ENCODE results near the gene TCF20.

Gene TCF20

DNA sequence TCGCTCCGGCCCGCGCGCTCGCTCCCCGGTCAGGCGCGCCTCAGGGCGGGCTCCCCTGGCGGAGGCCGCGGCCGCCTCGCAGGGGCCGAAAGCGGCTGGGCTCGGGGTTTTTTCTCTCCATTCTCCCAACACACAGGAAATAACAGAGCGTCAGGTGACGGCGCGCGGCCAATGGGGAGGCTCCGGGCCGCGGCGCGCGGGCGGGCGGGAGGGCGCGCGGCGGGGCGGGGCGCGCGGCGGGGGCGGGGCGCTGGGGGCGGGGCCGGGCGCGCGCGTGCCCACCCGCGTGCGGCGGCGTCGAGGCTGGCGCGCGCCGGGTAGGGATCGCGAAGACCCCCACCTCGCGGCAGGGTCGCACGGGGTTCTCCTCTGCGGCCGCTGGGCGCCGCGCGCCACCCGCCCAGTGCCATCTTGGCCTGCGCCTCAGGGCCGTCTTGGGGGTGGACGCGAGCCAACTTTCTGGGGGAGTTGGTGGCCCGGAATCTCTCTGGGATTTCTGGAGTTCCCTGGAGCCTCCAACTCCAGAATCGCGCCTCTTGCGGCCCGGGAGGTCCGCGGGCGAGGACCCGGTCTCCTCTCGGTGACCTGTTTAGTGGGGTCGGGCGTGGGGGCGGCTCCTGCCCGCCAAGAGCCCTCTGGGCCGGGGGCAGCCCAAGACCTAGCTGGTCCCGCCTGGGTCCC is at the start of gene TCF20:
TSS of gene TCF20 (minus strand) at position 144 of the 681 bp plus-strand sequence. CDS start 55,348 bp downstream, outside the sequence.
- peak; percentile 76 to 81 for DNase-seq

DNA sequence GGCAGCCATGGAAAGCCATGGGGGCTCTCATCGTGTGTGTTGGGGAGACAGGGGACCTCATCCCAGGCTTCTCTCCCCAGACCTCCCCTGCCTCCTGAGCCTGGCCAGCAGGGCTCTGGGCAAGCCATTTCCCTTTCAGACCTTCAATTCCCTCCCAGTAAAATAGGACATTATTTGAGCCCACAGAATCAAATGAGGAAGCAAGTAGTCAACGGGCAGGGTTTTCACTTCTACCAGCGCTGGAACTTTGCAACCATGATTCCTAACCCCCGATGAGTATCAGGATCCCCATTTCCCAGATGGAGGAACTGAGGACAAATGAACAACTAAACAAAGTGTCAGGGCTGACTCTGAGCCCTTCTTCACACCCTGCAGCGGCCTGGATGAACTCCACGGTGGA is 48.9 kb upstream of the TCF20 start:
- DNase-seq = no peak

DNA sequence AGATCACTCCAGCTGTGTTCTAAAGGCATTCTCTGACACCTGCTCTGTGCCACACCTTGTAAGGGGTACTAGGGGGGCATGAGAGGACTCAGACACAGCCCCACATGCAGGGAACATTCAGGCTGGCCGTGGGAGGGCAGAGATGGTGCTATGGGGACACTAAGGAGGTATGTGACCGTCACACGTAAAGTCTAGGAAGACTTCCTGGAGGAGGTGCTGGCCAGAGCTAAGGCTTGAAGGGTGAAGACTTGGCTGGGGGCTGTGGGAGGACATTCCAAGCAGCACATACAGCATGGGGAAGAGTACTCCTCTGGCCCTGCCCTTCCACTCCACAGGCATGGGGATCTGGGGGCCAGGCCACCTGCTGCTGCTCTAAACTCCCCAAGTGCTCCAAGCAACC is 48.5 kb upstream of the TCF20 start:
- DNase-seq = no peak

DNA sequence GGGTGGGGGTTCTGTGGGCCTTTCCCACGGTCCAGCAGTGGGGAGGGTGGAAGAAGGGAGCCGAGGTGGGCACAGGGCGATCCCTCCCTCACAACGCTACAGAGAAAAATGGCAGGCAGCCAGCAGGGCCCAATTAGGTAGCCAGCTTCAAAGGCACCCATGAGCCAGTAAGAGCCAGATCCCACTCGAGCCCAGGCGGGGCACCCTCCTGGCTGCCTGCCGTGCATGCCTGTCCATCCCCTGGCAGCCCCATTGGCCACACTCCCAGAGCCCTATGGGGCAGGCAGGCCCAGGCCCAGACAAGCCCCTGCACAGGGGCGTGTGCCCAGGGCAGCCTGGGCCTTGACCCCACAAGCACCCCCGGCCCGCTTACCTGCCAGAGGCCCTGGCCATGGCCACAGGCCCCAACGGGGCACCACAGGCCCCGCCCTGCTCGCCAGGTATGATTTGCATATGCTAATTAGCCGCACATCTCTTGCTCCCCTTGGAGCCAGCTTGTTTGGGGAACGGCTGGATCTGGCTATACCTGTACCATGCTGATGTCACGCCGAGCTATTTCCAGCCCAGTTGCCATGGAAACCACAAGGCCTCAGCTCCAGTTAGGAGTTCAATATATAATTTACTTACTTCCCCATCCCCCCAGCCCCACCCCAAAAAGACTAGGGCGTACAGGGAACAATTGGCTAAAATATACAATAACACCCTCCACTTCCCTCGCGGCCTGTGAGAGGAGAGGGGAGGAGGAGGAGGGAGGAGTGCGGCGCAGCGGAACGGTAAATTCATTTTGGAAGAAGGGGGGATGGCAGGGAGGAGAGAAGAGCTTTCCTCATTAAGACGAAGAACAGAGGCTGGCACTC is 47.5 kb upstream of the TCF20 start:
- DNase-seq = no peak

DNA sequence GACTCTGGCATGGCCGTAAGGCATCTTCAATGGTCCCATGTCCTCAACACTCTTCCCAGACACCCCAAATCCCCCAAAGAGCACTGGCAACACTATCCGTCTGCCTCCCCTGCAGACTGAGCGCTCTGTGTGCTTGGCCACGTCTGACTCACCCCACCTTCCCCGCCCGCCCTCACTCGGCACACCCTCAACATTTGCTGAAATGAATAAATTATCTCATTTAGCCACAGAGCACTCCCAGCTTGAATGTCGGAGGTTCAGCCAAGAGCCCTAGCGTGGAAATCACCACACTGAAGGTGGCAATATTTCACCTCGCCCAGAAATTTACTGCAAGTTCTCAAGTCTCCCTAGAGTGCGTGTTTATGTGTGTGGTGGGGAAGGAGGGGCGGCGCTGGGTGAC is 46.6 kb upstream of the TCF20 start:
- DNase-seq = peak; percentile 57 to 59

DNA sequence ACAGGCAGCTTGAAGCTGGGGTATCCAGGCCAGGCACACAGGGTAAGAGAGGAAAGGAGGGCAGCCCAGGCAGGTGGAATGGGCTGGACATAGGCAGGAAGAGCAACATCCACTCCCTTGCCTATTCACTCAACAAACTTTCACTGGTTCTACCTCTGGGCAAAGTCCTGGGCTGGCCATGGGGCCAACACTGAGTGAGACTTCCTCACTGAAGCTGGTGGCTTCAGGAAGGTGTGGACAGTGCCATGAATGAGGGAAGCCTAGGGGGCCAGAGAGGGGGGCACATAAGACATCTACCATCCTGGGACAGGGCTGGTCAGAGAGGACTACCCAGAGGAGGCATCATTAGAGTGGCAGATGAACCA is 44.9 kb upstream of the TCF20 start:
- no peak for DNase-seq

DNA sequence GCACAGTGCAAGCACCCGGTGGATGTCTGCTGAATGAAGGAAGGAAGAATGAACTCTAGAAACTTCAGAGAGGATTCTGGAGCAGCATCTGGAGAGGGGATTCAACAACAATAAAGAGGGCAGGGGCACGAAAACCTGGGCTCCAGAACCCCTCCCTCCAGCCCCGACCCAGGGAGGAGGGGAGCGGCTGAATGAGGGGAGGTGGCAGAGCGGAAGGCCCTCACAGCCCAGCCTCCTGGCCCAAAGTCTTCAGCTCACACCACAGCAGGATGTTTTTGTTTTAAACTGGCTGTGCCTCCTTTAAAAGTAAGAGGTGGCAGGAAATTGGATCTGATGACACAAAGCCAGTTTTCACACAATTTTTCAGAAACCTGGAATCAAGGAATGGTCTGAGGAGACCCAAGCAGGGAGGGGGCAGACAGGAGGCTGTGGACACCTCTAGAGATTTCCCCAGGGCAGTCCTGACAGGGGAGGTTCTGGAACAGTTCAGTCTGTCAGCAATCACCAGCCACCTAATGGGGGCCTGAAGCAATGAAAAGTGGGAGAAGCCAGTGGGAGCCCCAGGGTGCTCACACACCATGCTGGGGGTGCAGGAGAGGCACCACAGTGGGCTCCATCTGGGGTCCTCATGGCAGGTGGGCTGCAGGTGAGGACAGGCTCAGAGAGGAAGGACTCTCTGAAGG is 44.4 kb upstream of the TCF20 start:
- no peak for DNase-seq

DNA sequence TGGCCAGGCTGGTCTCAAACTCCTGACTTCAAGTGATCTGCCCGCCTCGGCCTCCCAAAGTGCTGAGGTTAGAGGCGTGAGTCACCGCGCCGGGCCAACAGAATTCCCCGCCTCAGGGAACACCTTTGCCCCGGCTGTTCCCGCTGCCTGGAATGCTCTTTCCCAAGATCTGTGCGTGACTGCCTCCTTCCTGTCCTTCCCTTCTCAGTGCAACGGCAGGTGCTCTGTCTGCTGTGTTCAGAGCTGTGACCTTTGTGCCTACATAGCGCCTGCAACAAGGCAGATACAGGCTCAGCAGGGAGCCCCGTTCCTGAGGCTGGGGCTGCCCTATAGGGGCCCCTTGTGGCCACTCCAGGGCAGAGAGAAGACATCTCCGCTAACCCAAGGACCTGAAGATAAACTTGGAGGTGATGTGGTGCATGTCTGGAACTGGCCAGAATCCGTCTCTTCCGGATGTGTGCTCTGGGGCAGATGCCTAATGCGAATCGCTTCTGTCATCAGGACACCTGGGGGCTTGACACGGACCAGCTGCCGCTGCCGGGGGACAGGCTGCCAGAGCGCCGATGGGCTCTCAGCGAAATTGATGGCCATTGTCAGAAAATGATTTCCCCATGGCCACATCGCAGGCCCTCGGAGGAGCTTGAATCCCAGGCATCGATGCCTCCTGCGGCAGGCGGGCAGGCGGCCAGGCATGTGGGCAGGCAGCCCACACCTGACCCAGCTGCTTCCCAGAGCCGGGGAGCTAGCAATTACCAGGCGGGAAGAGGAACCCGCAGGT is 43.5 kb upstream of the TCF20 start:
- DNase-seq = no peak

DNA sequence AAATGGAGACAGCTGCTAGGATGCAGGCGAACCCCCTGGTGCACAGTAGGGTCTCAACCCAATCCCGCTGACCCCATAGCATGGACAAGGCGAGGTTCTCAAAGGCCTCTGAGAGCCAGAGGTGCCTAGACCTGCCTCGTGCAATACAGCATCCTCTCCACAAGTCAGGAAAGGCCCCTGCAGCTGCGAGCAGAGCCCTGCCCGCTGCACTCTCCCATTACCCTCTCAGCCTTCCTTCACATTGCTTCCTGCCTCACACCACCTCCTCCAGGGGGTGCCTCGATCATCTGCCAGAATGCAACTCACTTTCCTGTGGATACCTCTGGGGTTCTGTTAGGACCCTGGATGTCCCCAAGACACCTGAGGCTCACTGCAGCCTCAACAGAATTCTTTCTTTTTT is 42.8 kb upstream of the TCF20 start:
- no peak for DNase-seq

DNA sequence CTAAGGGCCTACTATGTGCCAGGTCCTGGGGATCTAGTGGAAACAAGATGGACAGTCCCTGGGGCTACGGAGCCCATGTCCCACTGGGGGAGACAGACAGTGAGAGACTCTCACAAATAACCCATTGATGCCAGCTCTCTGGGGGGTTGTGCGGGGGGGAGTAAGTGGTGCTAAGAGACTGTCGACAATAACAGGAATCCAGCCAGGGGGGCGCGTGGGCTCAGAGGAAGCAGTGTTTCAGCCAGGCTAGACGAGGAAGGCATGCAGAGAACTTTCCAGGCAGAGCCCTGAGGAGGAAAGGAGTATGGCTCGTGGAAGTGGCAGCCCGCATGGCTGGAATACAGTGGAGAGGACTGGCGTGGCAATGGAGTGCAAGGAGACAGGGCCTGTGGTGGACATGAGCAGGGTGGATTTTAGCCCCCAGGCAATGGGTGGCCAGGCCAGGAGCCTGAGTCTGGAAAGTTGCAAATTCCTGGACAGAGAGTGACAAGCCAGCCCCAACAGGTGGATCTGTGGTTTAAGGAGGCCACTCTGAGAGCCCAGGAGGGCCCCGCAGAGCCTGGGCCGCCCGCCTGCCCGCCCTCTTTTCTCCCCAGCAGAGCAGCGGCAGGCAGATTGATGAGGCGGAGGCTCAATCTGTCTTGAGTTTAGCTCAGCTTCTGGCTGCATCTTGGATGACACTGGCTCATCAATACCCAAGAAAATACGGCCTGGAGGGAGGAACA is 40.0 kb upstream of the TCF20 start:
- no peak for DNase-seq

DNA sequence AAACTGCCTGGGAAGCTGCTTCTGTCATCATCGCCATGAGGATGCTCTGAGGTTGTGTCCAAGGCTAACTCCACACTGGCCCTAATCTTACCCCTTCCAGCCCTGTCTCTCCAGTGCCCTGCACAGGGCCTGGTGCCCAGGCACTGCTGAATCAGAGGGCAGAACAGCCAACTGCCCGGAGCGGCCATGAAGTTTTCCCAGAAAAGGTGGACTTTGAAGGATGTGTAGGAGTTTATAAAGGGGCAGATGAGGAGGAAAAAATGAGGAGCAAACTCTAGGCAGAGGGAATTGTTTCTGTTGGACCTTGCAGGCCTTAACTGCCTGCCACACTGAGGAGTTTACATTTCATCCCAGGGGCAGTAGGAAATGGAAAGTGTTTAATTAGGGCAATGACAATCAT is 39.4 kb upstream of the TCF20 start:
- DNase-seq = no peak

DNA sequence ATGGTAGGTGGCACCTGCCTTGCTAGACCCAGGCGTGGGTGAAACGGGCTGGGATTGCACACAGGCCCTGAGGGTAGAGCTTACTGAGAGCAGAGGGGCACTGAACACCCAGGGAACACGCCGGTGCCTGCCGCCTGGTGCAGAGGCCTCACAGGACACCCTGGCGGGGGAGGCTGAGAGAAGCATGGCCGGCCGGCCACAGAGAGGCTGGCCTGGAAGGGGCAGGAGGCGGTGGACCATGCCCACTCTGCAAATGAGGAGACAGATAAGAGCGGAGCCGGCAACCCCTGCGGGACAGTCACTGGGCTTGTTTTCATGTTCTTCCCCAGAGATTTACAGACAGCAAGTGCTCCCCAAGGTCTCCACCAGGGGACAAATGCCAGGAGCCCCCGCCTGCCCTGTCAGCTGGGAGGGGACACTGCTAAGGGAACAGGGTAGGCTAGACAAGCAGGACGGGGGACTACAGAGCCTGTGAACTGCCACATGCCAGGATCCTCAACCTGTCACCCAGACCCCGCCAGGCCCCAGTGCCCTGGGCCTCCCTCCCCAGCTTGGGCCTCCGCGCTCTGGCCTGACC is 38.5 kb upstream of the TCF20 start:
- no peak for DNase-seq

DNA sequence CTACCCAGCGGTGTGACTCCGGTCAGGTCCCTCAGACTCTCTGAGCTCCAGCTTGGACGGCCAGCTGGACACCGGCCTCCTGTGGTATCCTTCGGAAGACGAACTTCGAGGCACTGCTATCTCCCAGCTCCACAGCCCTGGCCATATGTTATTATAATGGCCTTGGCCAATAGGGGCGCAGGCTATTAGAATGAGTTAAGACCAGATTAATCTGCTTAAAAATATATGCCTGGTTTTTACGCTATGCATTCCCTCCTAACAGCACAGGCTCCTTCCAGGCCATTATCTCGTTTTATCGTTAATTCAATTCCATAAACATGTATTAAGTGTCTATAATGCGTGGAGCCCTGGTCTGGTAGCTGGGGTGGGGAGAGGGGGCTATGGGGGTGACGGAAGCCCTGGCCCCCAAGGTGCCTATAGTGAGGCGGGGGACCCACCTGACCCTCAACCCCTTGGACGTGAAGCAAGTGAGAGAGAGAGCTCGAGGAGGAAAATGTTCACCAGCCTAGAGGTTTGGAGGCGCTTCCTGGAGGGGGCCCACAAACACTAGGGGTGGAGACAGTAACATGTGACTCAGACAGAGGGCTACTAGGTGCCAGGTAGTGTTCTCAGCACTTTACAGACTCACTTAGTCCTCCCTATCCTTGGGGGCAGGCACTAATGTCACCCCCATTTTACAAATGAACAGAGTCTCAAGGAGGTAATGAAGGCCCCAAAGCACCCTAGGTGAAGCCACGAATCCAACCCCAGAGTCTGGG is 37.5 kb upstream of the TCF20 start:
- DNase-seq = no peak

DNA sequence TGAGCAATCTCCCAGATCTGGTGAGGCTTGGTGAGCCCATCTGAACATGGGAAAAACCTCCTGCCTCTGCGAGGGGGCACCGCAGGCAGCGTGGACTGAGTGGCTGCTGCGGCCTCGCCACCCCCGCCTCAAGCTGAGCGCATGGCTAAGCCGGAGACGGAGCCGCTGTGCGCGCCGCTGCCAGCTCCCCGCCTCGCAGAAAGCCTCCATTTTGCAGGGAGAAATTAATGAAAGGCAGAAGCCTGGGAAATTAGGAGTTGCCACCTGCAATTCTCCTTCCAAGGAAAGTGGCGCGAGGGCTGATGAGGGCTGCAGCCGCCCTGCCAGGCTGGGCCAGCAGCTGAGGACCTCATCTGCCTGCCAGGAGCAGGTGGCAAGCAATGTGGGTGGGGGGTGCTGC is 35.6 kb upstream of the TCF20 start:
- no peak for DNase-seq

DNA sequence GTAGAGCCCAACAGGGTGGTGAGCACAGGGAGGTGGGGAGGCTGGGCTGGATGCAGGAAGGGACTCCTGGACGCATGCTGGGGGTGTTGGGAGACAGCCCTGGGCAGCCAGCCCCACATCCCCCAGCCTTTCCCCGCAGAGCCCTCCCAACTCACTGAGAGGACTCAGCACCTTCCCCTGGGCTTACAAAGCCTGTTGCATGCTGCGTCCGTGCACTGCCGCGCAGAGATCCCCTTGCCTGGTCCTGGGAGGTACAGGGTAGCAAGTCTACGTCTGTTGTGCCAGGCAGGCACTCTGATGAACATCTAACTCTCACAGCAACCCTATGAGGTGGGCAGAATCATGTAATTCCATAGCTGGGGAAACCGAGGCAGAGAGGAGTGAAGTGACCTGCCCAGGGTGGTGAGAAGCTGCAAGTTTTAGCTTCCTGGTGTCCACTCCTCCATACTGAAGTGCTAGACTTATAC is 33.9 kb upstream of the TCF20 start:
- no peak for DNase-seq

DNA sequence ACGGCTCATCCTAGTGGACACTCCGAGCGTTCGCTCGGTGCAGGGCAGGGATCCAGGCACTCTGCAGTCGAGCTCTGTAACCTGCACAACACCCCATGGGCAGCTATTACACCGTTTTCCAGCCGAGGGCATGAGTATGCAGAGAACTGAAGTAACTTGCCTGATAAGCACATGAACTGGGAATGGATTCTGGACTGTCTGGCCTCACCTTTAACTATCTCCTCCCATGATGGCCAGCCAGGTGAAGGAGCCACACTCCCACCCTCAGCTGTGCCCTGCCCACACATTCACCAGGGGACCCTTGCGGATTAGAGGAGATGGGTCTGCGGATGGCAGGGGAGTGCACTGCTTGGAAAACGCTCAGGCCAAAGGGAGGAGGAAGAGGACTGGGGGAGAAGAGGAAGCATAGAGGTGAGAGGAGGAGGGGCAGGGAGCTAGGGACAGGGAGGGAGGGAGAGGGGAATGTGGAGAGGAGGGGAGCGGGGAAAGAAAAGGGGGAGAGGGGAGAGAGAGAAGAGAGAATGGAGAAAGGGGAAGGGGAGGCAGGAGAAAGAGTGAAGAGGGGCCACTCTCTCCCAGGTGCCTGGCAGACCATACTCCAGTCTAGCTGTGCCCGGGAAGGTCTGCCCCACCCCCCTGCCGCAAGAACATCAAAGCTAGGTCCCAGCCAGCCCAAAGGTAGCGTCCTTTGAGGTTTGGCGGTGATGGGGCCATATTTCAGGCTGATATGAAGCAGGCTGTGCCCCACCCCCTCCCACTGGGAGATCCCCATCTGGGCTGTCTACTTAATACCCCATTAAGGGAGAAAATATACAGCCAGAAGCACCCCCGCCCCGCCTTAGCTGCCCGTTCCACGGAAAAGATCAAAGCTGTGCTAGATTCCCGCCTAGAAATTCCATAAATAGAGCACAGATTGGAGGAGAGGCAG is 33.2 kb upstream of the TCF20 start:
- no peak for DNase-seq

DNA sequence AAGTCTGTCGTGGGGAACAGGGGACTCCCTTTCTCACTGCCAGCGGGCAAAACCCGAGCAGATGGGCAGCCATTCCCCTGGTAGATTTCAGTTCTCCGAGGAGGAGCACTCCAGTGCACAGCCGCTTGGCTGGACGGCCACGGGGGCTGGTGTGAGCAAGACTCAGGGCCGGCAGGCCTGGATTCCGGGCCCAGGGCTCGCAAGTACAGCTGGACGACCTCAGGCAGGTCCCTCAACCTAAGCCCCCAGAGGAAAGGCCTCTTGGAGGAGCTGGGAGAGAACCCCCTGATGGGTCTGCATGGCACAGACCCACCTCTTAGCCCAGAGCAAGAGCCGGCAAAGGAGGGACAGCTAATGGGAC is 31.3 kb upstream of the TCF20 start:
- no peak for DNase-seq

DNA sequence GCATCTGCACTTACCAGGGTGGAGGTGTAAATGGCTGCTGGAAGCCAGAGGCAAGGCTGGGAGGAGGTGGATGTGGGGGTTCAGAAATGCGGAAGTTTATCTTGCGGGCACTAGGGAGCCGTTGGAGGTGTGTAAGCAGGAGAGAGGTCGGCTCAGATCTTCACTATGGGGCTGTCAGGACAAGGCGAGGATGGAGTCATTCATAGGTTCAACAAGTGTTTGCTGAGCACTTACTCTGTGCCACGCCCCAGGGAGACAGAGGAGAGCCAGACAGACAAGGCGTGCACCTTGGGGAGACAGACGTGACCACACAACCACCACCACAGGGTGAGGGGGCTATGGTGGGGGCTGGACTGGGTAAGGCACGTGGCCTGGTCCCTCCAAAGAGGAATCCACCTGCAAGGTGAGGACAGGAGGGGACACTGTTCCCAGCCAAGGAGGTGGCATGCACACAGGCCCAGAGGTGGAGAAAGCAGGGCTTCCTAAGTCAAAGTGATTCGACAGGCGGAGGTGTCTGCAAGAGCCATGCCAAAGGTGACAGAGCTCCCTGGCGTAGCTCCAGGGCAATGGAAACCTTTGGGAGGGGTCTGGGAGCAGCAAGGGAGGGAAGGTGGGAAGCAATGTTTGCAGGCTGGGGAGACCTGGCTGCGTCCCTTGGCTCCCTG is 30.8 kb upstream of the TCF20 start:
- no peak for DNase-seq
